HCT116 (cell line): ENCODE measurements around the gene CAP1. TPM values are rescaled to one million over a fixed set of nuclear protein-coding genes. Genes with fewer than 3 reads are reported as not detected.

Experiments
- ATAC-seq: fragments of 200-7000 bp; cut with Tn5 transposase; 2 replicates; pipeline ENCODE4 v1.9.1; 2020; ENCODE audit warnings: mild to moderate bottlenecking, moderate library complexity
- BruUV-seq: library from RNA; stranded (reverse); fragments of 400-500 nt; replicated peaks from 2 replicates; lab custom pipeline; 2021; lab: Mats Ljungman, UMichigan
- CTCF ChIA-PET: fragments of 300-600 bp; sonication (Branson Sonifier 250); formaldehyde crosslinking; loops from one replicate; lab custom pipeline; 2021; ENCODE audit warnings: antibody characterized with exemption; lab: Charles Lee
- POLR2A ChIA-PET: fragments of 300-600, 350-600 bp; sonication (Branson Sonifier 250); formaldehyde crosslinking; loops from one replicate; lab custom pipeline; 2021; ENCODE audit warnings: antibody characterized with exemption; lab: Charles Lee
- RAD21 ChIA-PET, 2 experiments: fragments of 300-600 bp; sonication (Branson Sonifier 250); formaldehyde crosslinking; loops; one replicate each; lab custom pipeline; 2023; ENCODE audit warnings: low total read pairs in 2 of 2; ENCODE audit not compliant: uncharacterized antibody in 2 of 2, unreplicated experiment in 2 of 2, low non-redundant PET in 1 of 2; lab: Charles Lee
- DNase-seq: peaks from one replicate; pipeline ENCODE4 v3.0.0-alpha.2; 2010; ENCODE audit warnings: low read depth, low spot score
- H2AFZ ChIP-seq: fragments of 200-600 bp; shearing (Covaris generic), sonication (generic); 2 replicates; pipeline ENCODE4 v1.6.1; 2017; ENCODE audit warnings: low read depth, mixed run types, mixed read lengths, antibody characterized with exemption, low read length; ENCODE audit not compliant: poor library complexity, severe bottlenecking
- H3K27ac ChIP-seq: 2 replicates; pipeline ENCODE4 v1.5.1; 2012; ENCODE audit warnings: low read depth, low read length
- H3K27me3 ChIP-seq: fragments of 200-600 bp; sonication (generic); 2 replicates; pipeline ENCODE4 v1.6.1; 2016; ENCODE audit warnings: mixed run types, low read length, mixed read lengths; ENCODE audit not compliant: insufficient read depth
- H3K36me3 ChIP-seq, 2 experiments: fragments of 200-500 bp in 1 of 2; fragments of 200-600 bp in 1 of 2; sonication (Bioruptor generic) in 1 of 2; sonication (generic) in 1 of 2; 2 replicates each; pipeline versions ENCODE4 v1.5.1 to v1.6.1; 2014 to 2016; ENCODE audit warnings: low read length in 2 of 2, inconsistent platforms in 1 of 2, mixed read lengths in 1 of 2, mixed run types in 1 of 2; ENCODE audit not compliant: insufficient read depth in 2 of 2, control insufficient read depth in 1 of 2
- H3K4me1 ChIP-seq, 2 experiments: fragments of 200-600 bp in 1 of 2; sonication (generic) in 1 of 2; 2 replicates each; pipeline versions ENCODE4 v1.5.1 to v1.6.1; 2012 to 2017; ENCODE audit warnings: low read length in 2 of 2, inconsistent platforms in 1 of 2, mild to moderate bottlenecking in 1 of 2, mixed read lengths in 1 of 2, mixed run types in 1 of 2, moderate library complexity in 1 of 2; ENCODE audit not compliant: insufficient read depth in 2 of 2, control insufficient read depth in 1 of 2
- H3K4me2 ChIP-seq: fragments of 200-600 bp; sonication (generic); 2 replicates; pipeline ENCODE4 v1.6.1; 2017; ENCODE audit warnings: mixed run types, low read length, mixed read lengths
- H3K4me3 ChIP-seq, 2 experiments: fragments of 200-600 bp in 1 of 2; sonication (generic) in 1 of 2; replicated peaks in 1 of 2; 2 replicates each; pipeline ENCODE4 v1.5.1; 2011 to 2016; ENCODE audit warnings: low read length in 2 of 2, control low read depth in 1 of 2, low read depth in 1 of 2, mild to moderate bottlenecking in 1 of 2, mixed read lengths in 1 of 2, mixed run types in 1 of 2
- H3K79me2 ChIP-seq: fragments of 200-600 bp; sonication (generic); 2 replicates; pipeline ENCODE4 v1.6.1; 2017; ENCODE audit warnings: mild to moderate bottlenecking, mixed run types, low read length, moderate library complexity, mixed read lengths; ENCODE audit not compliant: insufficient read depth
- H3K9ac ChIP-seq: fragments of 200-600 bp; sonication (generic); 2 replicates; pipeline ENCODE4 v1.6.1; 2016; ENCODE audit warnings: low read length, mixed read lengths
- H3K9me2 ChIP-seq: fragments of 200-600 bp; sonication (generic), shearing (Covaris generic); 2 replicates; pipeline ENCODE4 v1.6.1; 2017; ENCODE audit warnings: mixed run types, mild to moderate bottlenecking, moderate library complexity; ENCODE audit not compliant: insufficient read depth
- H3K9me3 ChIP-seq, 2 experiments: fragments of 200-500 bp in 1 of 2; fragments of 200-600 bp in 1 of 2; sonication (Bioruptor generic) in 1 of 2; sonication (generic) in 1 of 2; 2 replicates each; pipeline ENCODE4 v1.6.1; 2014 to 2017; ENCODE audit warnings: low read length in 2 of 2, mixed read lengths in 2 of 2, inconsistent platforms in 1 of 2, low read depth in 1 of 2, mild to moderate bottlenecking in 1 of 2, mixed run types in 1 of 2, moderate library complexity in 1 of 2; ENCODE audit not compliant: control insufficient read depth in 1 of 2, insufficient read depth in 1 of 2
- H4K20me1 ChIP-seq: fragments of 200-600 bp; sonication (generic), shearing (Covaris generic); 2 replicates; pipeline ENCODE4 v1.6.1; 2017; ENCODE audit warnings: mixed run types, mild to moderate bottlenecking, moderate library complexity; ENCODE audit not compliant: insufficient read depth
- CBX3 ChIP-seq: IDR thresholded peaks from 2 replicates; pipeline ENCODE4 v1.6.1; 2012; ENCODE audit warnings: low read depth
- CEBPB ChIP-seq: IDR thresholded peaks from 2 replicates; pipeline ENCODE4 v1.6.1; 2012; ENCODE audit warnings: low read depth
- EGR1 ChIP-seq: IDR thresholded peaks from 2 replicates; pipeline ENCODE4 v1.6.1; 2012; ENCODE audit warnings: low read depth
- ELF1 ChIP-seq: IDR thresholded peaks from 2 replicates; pipeline ENCODE4 v1.6.1; 2012; ENCODE audit warnings: low read depth, borderline replicate concordance
- EZH2 ChIP-seq: fragments of 200-600 bp; sonication (generic); IDR thresholded peaks from 2 replicates; pipeline ENCODE4 v1.6.1; 2017; ENCODE audit warnings: antibody characterized with exemption, mixed run types
- EZH2phosphoT487 ChIP-seq: fragments of 200-600 bp; IDR thresholded peaks from 2 replicates; pipeline ENCODE4 v1.6.1; 2018; ENCODE audit warnings: antibody characterized with exemption, borderline replicate concordance
- FOSL1 ChIP-seq: IDR thresholded peaks from 2 replicates; pipeline ENCODE4 v1.6.1; 2012; ENCODE audit warnings: low read depth
- JUND ChIP-seq: IDR thresholded peaks from 2 replicates; pipeline ENCODE4 v1.6.1; 2012
- POLR2A ChIP-seq: IDR thresholded peaks from 2 replicates; pipeline ENCODE4 v1.7.0; 2011; ENCODE audit warnings: borderline replicate concordance; ENCODE audit not compliant: insufficient read depth, insufficient read length; ENCODE audit errors: extremely low read depth
- POLR2AphosphoS5 ChIP-seq: IDR thresholded peaks from 2 replicates; pipeline ENCODE4 v1.6.1; 2011; ENCODE audit warnings: mild to moderate bottlenecking, low read depth, low read length, moderate library complexity
- RAD21 ChIP-seq: IDR thresholded peaks from 2 replicates; pipeline ENCODE4 v1.6.1; 2012; ENCODE audit warnings: low read depth, mild to moderate bottlenecking
- SIN3A ChIP-seq: IDR thresholded peaks from 2 replicates; pipeline ENCODE4 v1.6.1; 2012; ENCODE audit warnings: low read depth
- SP1 ChIP-seq: IDR thresholded peaks from 2 replicates; pipeline ENCODE4 v1.6.1; 2012; ENCODE audit warnings: low read depth
- SRF ChIP-seq: IDR thresholded peaks from 2 replicates; pipeline ENCODE4 v1.6.1; 2012; ENCODE audit warnings: low read depth
- TCF7L2 ChIP-seq: IDR thresholded peaks from 2 replicates; pipeline ENCODE4 v1.7.0; 2011; ENCODE audit warnings: borderline replicate concordance, inconsistent platforms; ENCODE audit not compliant: insufficient read depth, insufficient read length; ENCODE audit errors: extremely low read depth
- ZFX ChIP-seq: fragments of 450-650 bp; IDR thresholded peaks from 2 replicates; pipeline ENCODE4 v1.6.1; 2017
- ZNF274 ChIP-seq: fragments of 200-500 bp; sonication (Bioruptor generic); IDR thresholded peaks from 2 replicates; pipeline ENCODE4 v1.6.1; 2014; ENCODE audit warnings: mild to moderate bottlenecking, low read depth, low read length, inconsistent platforms
- intact Hi-C: fragments of 100-400 bp; cut with micrococcal nuclease; formaldehyde crosslinking; loops from 2 replicates; pipeline ENCODE4 v1.10.0; 2022
- total RNA-seq: library from RNA; stranded (reverse); gene quantifications from one replicate; pipeline ENCODE4 v1.2.1, GENCODE V29; 2021; ENCODE audit not compliant: unreplicated experiment
- TF ChIP-seq, protein P1 (sequence below): IDR thresholded peaks from 2 replicates; pipeline ENCODE4 v1.6.1; 2012
- TF ChIP-seq, protein P2 (sequence below): IDR thresholded peaks from 2 replicates; pipeline ENCODE4 v1.6.1; 2012
- TF ChIP-seq, protein P3 (sequence below): IDR thresholded peaks from 2 replicates; pipeline ENCODE4 v1.6.1; 2011; ENCODE audit warnings: mild to moderate bottlenecking, low read length, moderate library complexity; ENCODE audit not compliant: insufficient replicate concordance; ENCODE audit errors: extremely low read depth

The CAP1 gene
- total RNA-seq, 1 experiment from 2014 or later, result 274 TPM

DNA sequence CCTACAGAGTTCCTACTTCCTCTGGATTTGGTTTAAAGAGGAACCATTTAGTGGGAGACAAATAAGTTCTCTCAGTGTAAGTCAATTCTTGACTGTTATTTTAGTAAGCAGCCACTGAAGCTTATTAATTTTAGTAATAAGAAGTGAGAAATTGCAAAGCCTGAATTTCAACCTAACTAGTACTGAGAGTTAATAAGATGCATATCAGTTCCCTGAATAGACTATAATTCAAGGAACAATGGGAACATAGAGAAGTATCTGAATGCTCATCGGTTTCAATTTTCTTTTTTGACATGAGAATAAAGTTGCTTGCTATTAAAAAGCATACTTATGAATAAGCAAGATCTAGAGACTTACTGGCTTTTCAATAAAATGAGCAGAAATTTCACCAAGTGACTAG lies 64.5 kb downstream of the CAP1 start (continued):
- TF ChIP-seq JUND (no peak), SRF (no peak)

DNA sequence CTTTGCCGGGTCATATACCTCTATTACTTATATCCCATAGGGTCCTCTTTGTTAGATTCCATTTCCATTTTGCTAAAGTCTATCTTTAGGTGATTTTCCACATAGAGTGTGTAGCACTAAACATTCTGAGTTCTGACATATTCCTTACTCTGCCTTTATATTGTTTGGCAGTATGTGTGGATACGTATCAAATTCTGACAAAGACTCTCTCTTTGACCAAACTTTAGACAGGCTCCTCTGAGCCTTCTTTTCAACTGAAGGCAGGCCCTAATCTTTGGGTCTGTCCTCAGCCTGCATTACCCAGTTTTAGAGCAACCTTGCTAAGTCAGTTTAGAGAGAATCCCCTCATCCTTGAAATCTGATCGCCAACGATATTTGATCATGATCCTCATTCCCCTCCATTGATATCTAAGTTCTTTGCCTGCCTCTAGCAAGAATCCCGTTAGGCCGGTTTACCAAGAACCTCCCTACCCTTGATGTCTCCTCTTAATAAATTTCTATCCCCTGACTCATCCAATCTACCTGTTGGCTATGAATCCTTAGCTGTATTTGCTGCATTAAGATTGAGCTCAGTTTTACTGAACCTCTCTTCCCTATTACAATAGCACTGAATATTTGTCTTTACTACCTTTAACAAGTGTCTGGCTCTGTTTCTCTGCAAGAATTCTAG lies 66.9 kb downstream of the CAP1 start:
- POLR2A ChIA-PET, result no interaction called here
- no TSS peak for BruUV-seq
- TF ChIP-seq CEBPB (peak; percentile 68), POLR2AphosphoS5 (peak; percentile 57; the same call in 1 of the 2 replicates), RAD21 (no peak; the same call in 1 of the 2 replicates), ZNF274 (no peak), SRF (peak; percentile 57), JUND (peak; percentile 97), SP1 (peak; percentile 95), CBX3 (peak; percentile 84), FOSL1 (peak; percentile 91), ZFX (no peak), EGR1 (no peak), SIN3A (peak; percentile 76), POLR2A (no peak), TCF7L2 (peak; percentile 20), ELF1 (no peak), EZH2phosphoT487 (no peak), EZH2 (no peak)
- TF ChIP-seq, protein P1, sequence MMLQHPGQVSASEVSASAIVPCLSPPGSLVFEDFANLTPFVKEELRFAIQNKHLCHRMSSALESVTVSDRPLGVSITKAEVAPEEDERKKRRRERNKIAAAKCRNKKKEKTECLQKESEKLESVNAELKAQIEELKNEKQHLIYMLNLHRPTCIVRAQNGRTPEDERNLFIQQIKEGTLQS, result 0 out of 2 replicates have a peak, but pooled peaks have one; percentile 43
- TF ChIP-seq, protein P2, sequence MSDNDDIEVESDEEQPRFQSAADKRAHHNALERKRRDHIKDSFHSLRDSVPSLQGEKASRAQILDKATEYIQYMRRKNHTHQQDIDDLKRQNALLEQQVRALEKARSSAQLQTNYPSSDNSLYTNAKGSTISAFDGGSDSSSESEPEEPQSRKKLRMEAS, result 0 out of 2 replicates have a peak, but pooled peaks have one; percentile 26
- TF ChIP-seq, protein P3, sequence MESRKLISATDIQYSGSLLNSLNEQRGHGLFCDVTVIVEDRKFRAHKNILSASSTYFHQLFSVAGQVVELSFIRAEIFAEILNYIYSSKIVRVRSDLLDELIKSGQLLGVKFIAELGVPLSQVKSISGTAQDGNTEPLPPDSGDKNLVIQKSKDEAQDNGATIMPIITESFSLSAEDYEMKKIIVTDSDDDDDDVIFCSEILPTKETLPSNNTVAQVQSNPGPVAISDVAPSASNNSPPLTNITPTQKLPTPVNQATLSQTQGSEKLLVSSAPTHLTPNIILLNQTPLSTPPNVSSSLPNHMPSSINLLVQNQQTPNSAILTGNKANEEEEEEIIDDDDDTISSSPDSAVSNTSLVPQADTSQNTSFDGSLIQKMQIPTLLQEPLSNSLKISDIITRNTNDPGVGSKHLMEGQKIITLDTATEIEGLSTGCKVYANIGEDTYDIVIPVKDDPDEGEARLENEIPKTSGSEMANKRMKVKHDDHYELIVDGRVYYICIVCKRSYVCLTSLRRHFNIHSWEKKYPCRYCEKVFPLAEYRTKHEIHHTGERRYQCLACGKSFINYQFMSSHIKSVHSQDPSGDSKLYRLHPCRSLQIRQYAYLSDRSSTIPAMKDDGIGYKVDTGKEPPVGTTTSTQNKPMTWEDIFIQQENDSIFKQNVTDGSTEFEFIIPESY, result no peak

More for the DNA sequence above, 66.9 kb downstream of the CAP1 start:
- DNase-seq, result peak; percentile 80
- Histone ChIP-seq H3K79me2 (no peaks in the 10 kb centered on the region), H3K36me3 (no peaks in the 10 kb centered on the region), H3K9ac (peak overlapping the region; percentile 32; the same call in 1 of the 2 replicates), H3K27me3 (no peaks in the 10 kb centered on the region), H3K4me3 (peak overlapping the region in 1 of 2 experiments; percentile 48; a peak in 3 of 4 replicates), H2AFZ (peak overlapping the region; percentile 98), H4K20me1 (no peaks in the 10 kb centered on the region), H3K4me2 (peak overlapping the region; percentile 80), H3K4me1 (peaks cover 17 to 26% of the 10 kb centered on the region in 2 experiments), H3K27ac (peak overlapping the region; percentile 83), H3K9me2 (no peaks in the 10 kb centered on the region), H3K9me3 (peaks cover 9 to 10% of the 10 kb centered on the region in 2 experiments; a peak in 2 of 4 replicates)
- intact Hi-C loops, result no loop called here
- CTCF ChIA-PET, result interaction anchor here (0.8 to 1.2 kb wide), 3 partner anchors 36 to 297 kb away, joined by 3 to 8 read pairs (median 4); no protein-coding TSS in a partner anchor
- RAD21 ChIA-PET, result interaction anchor here in 1 of 2 experiments (0.7 kb wide), 1 partner anchor 366 kb away, joined by 3 read pairs; no protein-coding TSS in a partner anchor
- peak; percentile 90 for ATAC-seq
